T-helper 2 cell (primary cell): ENCODE results near the gene JAK1.

ENCODE experiments used
- DNase-seq, 5 experiments: peaks; one replicate each; pipeline versions ENCODE4 v3.0.0 to v3.0.0-alpha.2; 2012 to 2022

The JAK1 gene

DNA sequence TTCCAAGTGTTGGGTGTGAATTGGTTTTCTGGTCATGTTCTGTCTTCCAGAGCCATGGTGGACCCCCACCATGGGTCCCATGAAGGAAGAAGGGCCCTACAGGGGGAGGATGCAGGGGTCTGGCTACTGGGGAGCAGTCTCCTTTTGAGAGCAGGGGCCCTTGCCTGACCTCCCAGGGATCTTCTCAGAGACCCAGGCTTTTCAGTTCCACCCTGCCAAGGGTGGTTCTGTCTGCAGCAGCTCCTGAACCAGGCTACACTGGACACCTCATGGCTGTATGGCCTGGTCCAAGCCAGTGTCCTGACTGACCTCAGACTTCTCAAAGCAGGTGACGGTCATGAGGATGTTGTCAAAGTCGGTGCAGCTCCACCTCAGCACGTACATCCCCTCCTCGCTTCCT lies 109.0 kb downstream of the JAK1 start:
- DNase-seq: no peak

- no peak for DNase-seq
These were observed 109.8 kb downstream of the JAK1 start for GRCh38 chr1:64856553-64856952.

DNA sequence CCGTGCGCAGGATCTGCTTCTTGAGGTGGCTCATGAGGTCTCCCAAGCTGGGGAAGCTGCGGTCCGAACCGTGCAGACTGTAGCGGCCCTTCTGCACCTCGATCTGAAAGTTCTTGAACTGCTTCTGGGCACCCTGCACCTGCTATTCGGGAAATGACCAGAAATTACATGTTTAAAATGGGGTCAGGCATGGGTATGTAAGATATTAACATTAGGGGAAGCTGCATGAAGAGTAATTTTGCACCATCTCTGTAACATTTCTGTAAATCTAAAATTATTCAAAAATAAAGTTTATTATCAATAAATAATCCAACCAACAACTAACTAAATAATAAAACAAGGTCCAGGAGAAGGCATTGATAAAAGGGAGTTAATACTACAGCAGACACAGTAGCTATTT lies 110.8 kb downstream of the JAK1 start:
- no peak for DNase-seq

DNA sequence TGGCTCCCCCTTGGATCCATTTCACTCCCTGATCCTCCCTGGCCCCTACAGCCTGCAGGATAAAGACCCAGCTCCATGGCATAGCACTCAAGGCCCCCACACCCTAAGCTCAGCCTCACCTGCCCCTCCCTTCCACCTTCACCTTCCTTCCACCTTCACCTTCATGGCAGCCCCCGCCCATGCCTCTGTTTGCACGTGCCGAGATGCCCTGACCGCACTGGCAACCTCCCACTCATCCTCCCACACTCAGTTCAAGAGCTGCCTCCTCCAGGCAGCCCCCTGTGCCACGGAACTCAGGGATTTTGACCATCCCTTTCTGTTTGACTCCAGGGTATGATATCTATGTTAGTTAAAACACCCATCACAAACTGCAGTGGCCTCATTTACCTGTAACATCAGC lies 111.7 kb downstream of the JAK1 start:
- no peak for DNase-seq

DNA sequence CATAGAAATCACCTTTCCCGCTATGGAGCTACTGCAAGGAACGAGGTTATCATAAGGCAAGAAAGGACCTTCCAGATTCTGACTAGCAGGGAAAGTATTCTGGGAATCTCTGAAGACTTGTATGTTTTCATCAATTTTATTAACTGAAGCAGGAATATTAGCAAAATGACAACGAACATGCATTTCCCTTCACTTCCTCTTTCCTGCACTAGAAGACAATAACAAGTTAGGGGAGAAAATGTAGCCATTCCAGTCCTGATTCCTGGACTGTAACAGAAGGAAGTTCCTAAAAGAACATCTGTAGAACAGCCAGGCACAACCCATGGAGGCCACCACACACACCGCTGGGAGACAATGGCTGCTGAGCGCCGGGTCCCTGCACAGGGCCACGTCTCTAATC lies 114.7 kb downstream of the JAK1 start:
- no peak for DNase-seq

GRCh38 chr1:64850846-64851245 lies 115.5 kb downstream of the JAK1 start:
- DNase-seq: no peak

GRCh38 chr1:64849942-64850341 lies 116.4 kb downstream of the JAK1 start:
- DNase-seq: no peak

- DNase-seq: no peak
These were observed 117.5 kb downstream of the JAK1 start for GRCh38 chr1:64848803-64849202.

- no peak for DNase-seq
These were observed 118.2 kb downstream of the JAK1 start for GRCh38 chr1:64848136-64848535.

GRCh38 chr1:64847666-64848065 lies 118.7 kb downstream of the JAK1 start:
- no peak for DNase-seq

DNA sequence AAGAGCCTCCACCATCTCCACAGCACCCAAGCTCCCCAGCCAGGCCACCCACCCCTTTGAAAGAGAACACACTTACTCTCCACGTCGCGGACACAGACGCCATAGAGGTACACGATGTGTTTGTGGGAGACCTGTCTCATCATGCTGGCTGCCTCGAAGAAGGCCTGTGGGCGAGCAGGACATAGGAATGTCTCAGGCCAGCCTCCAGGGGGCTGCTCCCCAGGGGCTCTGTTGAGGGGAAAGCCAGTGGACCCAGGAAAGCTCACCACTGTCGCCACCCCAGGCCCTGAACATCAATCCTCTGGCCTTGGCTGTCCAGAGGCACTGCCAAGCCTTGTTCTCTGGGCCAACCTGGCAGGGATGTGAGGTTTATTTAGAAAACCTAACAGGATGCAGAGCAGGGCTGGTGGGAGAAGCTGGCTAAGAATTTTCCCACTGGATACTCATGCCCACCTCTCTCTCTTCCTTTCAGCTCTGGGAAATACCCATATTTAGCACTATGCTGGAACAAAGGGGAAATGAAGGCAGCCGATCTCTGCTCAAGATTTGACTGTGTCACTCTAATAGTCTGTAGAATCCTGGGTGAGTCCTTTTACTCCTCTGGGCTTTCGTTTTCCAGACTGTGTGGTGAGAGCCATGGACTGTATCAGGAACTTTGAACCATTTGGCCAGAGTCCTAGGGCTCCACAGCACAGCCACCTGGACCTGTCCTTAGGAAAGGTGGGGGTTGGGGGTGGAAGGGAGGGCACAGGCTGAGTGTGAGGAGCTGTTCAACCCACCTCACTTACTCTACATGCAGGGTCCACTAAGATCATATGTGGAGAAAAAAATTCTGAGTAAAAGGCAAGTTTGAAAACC lies 119.5 kb downstream of the JAK1 start:
- no peak for DNase-seq

DNA sequence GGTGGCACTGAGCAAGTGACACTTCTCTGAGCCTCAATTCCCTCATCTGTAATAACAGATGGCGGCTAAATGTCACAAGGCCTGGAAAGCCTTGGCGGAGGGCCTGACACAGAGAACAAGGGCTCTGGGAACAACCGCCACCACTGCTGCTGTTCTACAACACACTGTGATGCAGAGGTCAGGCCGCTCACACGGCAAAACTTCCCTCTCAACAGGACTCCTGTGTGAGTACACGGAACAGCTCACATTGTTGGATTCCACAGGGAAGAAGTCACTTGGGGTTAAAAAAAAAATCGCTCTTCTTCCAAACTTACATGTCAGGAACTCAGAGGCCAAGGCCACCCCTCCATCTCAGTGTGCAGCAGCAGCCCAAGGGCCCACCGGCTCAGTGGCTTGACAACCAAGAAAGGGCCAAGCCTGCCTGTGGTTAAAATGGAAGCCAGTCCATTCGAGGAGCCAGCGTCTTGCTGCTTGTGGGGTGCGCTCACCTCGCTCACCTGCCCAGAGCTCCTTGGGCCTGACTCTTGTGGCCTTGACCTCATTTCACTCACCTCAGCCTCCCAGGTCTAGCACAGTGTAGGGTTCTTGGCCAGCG lies 120.4 kb downstream of the JAK1 start:
- no peak for DNase-seq

DNA sequence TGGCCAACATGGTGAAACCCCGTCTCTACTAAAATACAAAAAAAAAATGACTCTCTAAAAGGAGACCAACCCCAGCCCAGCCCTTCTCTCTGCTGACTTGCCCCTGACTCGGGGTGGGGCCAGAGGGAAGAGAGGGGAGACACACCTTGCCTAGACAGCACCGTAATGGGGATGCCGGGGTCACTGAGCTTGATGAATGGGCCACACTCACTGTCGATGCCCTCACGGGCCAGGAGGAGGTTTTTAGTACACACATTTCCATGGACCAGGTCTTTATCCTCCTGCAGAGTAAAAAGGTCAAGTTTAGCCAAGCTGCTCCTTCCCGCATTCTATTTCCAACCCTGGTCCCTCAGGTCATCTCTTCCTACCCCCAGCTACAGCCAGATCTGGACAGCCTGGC lies 121.7 kb downstream of the JAK1 start:
- no peak for DNase-seq

- DNase-seq: no peak
These were observed 122.2 kb downstream of the JAK1 start for GRCh38 chr1:64844175-64844574.

DNA sequence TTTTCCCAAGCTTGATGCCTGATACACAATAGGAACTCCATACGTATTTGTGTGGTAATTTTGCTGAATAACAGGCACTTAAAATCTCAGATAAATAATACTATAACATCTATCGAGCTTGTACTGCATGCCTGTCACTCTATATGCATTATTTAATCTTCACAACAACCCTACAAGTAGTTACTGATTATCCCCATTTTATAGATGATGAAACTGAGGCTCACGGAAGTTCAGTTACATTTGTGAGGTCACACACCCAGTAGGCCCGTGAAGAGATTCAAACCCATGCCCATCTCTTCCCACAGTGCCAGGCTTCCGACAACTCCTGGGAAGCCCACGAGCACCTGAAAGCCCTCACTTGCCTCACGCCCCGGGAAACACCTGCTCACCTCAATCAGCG lies 122.7 kb downstream of the JAK1 start:
- no peak for DNase-seq

DNA sequence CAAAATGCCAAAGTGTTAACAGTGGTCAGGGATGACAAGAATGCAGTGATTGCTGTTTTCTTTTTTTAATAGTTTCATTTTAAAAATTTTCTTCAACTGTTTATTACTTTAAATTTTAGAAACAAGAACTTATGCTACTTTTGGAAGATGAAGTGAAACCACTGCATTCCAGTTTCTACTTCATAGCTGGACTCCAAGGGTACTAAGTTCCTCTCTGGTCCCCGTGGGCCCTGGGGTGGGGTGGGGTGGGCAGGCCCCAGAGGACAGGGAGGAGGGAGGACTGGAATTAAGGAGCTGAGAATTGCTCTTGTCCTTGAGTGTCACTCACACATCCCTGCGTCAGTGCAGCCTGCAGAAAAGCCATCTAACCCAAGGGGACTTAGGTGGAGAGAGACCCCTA lies 124.1 kb downstream of the JAK1 start:
- no peak for DNase-seq

DNA sequence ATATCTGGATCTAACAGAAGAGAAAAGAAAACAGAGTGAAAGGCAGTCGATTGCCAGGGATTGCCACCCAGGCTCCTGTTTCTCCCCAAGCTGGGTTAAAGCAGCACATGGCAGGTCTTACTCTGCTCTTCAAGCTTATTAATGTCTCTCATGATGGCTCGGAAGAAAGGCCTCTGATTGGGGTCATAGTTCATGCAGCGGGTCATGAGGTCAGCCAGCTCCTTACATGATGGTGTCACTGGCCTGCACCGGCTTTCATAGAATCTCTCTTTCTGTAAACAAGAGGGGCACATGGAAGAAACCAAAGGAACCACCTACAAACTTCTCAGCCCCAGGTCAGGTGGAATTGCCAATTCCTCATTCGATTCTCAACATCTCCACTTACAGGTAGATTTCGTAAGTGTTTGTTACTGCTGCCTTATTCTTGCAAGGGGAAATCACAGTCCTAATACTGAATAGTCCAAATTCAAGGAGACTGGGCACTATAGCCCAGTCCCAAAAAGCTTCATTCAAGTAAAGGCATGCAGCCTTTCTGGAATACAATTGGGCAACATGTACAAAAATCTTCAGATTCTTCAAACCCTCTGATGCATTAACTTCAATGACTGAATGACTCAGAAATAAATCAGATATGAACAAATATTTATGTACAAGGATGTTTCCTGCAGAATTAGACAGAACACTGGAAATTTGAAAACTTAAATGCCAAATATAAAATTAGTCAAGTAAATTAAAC lies 124.9 kb downstream of the JAK1 start:
- no peak for DNase-seq

- DNase-seq: no peak
These were observed 126.5 kb downstream of the JAK1 start for GRCh38 chr1:64839732-64840405.

DNA sequence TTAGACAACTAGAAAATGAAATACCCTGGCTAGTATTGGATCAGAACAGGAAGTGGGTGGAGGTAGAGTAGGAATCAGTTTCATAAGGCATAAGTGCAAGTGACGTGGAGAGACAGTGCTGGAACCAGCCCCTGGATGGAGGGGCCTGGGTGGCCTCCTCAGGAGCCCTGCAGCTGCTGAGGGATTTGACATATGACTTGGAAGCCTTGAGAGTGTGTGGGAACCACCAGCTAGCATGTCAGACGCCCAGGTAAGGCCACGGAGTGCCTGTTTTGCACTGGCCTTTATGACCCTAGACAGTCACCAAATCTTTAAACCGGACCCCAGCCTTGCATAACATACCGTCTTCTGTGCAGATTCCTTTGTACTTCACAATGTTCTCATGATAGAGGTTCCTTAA lies 127.1 kb downstream of the JAK1 start:
- DNase-seq: no peak

DNA sequence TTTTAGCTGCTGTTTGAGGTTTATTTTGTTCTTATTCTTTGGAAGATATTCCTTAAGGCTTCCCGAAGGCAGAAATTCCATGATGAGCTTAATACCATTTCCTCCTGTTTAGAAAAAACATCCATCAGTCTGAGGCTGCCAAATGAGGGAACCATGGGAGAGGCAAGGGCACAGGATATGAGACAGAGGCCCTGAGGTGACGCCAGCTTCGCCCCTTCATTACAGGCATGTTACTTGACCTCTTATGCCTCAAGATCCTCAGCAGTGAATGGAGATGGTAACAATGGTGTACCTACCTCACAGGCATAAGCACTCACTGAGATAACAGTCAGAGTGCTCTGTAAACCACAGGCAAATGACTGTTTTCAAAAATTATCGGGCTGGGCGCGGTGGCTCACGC lies 127.9 kb downstream of the JAK1 start:
- DNase-seq: no peak

GRCh38 chr1:64836802-64837201 lies 129.5 kb downstream of the JAK1 start:
- no peak for DNase-seq

GRCh38 chr1:64834734-64835133 lies 131.6 kb downstream of the JAK1 start:
- DNase-seq: no peak

GRCh38 chr1:64830030-64830651 lies 136.2 kb downstream of the JAK1 start:
- DNase-seq: no peak
